GM21360 (cell line): ENCODE measurements around the gene ZNF697.

Experiments
- ATAC-seq: cut with Tn5 transposase; IDR thresholded peaks from one replicate; pipeline ENCODE4 v1.9.1; 2021; ENCODE audit warnings: mild to moderate bottlenecking, moderate library complexity; ENCODE audit not compliant: unreplicated experiment

The ZNF697 gene

GRCh38 chr1:119664067-119664466 lies 16.0 kb upstream of the ZNF697 start:
- ATAC-seq: no peak

- peak; percentile 82 for ATAC-seq
Observed at GRCh38 chr1:119662034-119662437, 14.0 kb upstream of the ZNF697 start.

- no peak for ATAC-seq
Observed at GRCh38 chr1:119660253-119661083, 12.4 kb upstream of the ZNF697 start.

GRCh38 chr1:119659628-119660027 lies 11.6 kb upstream of the ZNF697 start:
- ATAC-seq: no peak

GRCh38 chr1:119656410-119656955 lies 8.4 kb upstream of the ZNF697 start:
- ATAC-seq: peak; percentile 72

GRCh38 chr1:119655154-119655553 lies 7.1 kb upstream of the ZNF697 start:
- ATAC-seq: no peak

GRCh38 chr1:119653839-119654170 lies 5.7 kb upstream of the ZNF697 start:
- no peak for ATAC-seq

- ATAC-seq: no peak
Observed at GRCh38 chr1:119653135-119653838, 5.2 kb upstream of the ZNF697 start.

- ATAC-seq: no peak
Observed at GRCh38 chr1:119652587-119652986, 4.5 kb upstream of the ZNF697 start.

GRCh38 chr1:119651641-119652040 lies 3.6 kb upstream of the ZNF697 start:
- ATAC-seq: no peak

- ATAC-seq: no peak
Observed at GRCh38 chr1:119651133-119651532, 3.1 kb upstream of the ZNF697 start.

GRCh38 chr1:119648620-119649004 lies 546 bp upstream of the ZNF697 start:
- ATAC-seq: no peak

- no peak for ATAC-seq
Observed at GRCh38 chr1:119647228-119647733, 785 bp downstream of the ZNF697 start.

- ATAC-seq: no peak
Observed at GRCh38 chr1:119646521-119647227, 1.4 kb downstream of the ZNF697 start.

GRCh38 chr1:119639109-119639508 lies 9.0 kb downstream of the ZNF697 start:
- ATAC-seq: no peak

- no peak for ATAC-seq
Observed at GRCh38 chr1:119637710-119638109, 10.4 kb downstream of the ZNF697 start.

GRCh38 chr1:119636491-119637089 lies 11.5 kb downstream of the ZNF697 start:
- no peak for ATAC-seq

GRCh38 chr1:119635811-119636390 lies 12.2 kb downstream of the ZNF697 start:
- ATAC-seq: peak; percentile 67

GRCh38 chr1:119634016-119634415 lies 14.1 kb downstream of the ZNF697 start:
- ATAC-seq: no peak

- ATAC-seq: no peak
Observed at GRCh38 chr1:119633575-119633974, 14.5 kb downstream of the ZNF697 start.

- no peak for ATAC-seq
Observed at GRCh38 chr1:119632841-119633240, 15.2 kb downstream of the ZNF697 start.
